Stimulated activated CD4-positive, alpha-beta T cell treated with anti-CD3 and anti-CD28 coated beads, Interleukin-1b, Interleukin-23, amount 100 ng/mL, for 4 hours (primary cell): Measurements from ENCODE around the gene PACRG.

Source experiments
- DNase-seq, 2 donors: peaks; one replicate each; pipeline ENCODE4 v3.0.0-alpha.2; 2020; ENCODE audit warnings: low read depth in 2 of 2

The PACRG gene

DNA sequence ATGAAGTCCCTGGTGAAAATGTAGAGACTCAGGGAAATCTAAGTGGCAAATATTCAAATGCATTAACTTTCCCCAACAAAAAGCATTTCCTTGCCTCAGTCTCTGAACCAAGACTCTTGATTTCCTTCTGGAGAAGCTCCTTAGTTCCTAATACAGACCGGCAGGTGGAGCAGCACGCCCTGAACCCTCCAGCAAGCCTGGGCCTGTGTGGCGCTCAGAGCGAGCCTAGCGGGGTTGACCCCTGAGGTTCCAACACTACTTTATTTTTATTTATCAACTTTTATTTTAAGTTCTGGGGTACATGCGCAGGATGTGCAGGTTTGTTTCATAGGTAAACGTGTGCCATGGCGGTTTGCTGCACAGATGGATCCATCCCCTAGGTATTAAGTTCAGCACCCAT is 50.8 kb downstream of the PACRG start:
- DNase-seq: no peak

GRCh38 chr6:162785632-162786242 is 58.0 kb downstream of the PACRG start:
- no peak for DNase-seq

GRCh38 chr6:162798546-162799266 is 70.9 kb downstream of the PACRG start:
- DNase-seq: no peak

GRCh38 chr6:162814426-162814973 is 86.7 kb downstream of the PACRG start:
- DNase-seq: no peak

GRCh38 chr6:162817196-162817595 is 89.4 kb downstream of the PACRG start:
- no peak for DNase-seq

- no peak for DNase-seq
Observed at GRCh38 chr6:162819284-162819683, 91.5 kb downstream of the PACRG start.

- no peak for DNase-seq
Observed at GRCh38 chr6:162821102-162821501, 93.3 kb downstream of the PACRG start.

DNA sequence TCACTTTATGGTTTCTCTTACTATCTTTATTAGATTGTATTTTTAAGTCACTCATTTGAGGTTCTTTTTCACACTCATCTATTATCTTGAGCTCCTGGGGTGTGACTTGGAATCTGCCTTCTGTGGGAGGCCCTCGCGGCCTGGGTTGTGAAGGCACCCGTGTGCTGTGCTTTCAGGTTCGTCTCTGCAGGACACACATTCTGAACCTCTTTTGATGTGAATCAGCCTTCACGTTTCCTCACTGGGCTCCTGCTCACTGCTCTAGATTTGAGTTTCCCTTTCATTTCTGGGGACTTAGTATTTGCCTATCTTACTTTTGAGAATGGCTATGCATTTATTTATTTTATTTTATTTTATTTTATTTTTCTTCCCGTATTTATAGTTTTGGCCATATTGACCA is 97.8 kb downstream of the PACRG start:
- no peak for DNase-seq

DNA sequence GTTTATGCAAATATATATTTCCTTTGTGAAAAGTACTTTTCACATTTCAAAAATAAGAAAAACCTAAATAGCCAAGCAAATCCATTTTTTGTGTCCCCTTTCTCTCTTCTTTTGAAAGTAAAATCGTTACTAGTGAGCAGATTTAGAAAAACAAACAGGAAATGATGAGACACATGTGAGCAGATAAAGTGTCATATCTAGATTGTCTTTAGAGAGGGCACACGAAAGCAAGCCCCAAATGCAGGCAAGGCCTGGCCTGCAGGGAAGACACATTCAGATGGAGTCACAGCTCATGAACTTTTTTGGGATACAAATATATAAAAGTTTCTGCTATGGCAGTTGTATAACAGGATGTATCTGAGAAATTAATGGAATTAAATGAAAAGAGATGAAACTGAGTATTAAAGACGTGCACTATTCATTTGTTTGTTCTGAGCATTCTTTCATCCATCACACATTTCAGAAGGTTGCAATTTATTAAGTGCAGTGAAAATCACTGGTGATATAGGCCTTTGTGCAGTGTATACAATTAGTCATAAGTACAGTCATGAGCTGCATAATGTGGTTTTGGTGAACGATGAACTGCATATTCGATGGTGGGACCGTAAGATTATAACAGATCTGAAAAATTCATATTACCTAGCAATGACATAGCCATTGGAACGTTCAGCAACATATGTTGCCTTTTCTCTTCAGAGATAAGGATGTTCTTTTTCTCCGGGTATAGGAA is 101.4 kb downstream of the PACRG start:
- no peak for DNase-seq

- DNase-seq: no peak
Observed at GRCh38 chr6:162833776-162834175, 106.0 kb downstream of the PACRG start.

DNA sequence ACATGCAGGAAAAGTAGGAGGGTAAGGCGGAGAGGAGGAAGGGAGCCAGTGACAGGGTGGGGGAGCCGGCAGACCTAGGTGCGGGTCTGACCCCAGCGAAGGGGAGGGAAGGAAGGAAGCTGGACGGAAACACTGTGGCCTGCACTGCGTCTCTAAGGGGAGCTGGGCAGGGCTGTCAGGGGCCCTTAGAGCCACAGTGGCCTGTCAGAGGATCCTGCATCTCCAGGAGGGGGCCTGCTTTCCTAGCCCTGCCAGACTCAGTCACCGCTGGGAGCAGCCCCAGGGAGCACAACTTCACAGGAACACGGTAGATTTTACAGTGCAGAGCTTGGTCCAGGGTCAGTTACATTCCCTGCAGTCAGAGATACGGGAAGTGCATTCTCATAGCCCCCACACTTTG is 118.2 kb downstream of the PACRG start:
- no peak for DNase-seq

DNA sequence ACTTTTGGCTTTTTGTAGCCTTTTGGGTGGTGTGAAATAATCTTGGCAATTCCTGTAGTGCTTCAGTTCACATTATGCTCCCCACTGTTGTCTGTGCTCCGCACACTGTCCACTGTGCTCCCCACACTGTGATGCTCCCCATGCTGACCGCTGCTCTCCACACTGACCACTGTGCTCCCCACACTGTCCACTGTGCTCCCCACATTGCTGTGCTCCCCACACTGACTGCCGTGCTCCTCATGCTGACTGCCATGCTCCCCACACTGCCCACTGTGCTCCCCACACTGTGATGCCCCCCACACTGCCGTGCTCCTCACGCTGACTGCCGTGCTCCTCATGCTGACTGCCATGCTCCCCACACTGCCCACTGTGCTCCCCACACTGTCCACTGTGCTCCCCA is 118.9 kb downstream of the PACRG start:
- DNase-seq: no peak

DNA sequence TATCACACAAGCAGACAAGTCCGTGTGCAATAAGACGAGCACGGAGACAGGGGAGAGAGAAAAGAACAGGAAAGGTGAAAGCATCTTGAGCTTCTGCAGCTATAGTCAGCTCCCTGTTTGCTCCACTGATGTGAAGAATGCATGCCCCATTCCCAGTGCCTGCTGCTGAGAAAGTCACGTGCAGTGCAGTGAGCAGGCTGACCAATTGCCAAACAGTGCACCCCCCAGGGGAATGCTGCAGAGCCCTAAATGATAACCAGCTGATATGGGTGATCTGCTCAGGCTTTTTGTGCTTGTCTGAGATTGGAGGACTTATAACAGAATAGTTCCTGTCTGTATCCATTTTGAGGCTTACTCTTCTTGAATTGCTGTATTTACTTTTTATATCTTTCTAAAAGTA is 121.5 kb downstream of the PACRG start:
- DNase-seq: no peak

GRCh38 chr6:162852192-162852591 is 124.4 kb downstream of the PACRG start:
- DNase-seq: no peak

- DNase-seq: no peak
Observed at GRCh38 chr6:162852840-162853577, 125.2 kb downstream of the PACRG start.

- no peak for DNase-seq
Observed at GRCh38 chr6:162854228-162854627, 126.5 kb downstream of the PACRG start.

DNA sequence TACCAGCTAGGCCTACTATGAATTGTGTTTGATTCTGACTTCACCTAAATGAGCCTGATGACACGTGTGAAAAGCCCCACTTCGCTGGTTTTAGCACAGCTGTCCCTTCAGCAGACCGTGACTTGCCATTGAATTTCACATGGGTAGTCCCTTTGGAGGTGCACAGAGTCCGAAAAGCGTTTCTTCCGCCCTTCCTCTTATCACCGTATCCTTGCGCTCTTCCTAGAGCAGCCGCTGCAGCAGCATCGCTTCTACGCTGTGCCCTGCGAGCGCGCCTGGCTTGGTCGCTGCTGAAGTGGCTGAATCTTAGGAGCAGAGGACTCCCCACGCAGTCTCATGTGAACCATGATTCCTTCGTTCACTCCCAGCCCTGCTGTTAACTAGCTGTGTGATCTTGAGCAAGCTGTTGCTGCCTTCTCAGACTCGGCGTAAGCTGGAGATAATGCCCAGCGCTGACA is 127.0 kb downstream of the PACRG start:
- DNase-seq: no peak

DNA sequence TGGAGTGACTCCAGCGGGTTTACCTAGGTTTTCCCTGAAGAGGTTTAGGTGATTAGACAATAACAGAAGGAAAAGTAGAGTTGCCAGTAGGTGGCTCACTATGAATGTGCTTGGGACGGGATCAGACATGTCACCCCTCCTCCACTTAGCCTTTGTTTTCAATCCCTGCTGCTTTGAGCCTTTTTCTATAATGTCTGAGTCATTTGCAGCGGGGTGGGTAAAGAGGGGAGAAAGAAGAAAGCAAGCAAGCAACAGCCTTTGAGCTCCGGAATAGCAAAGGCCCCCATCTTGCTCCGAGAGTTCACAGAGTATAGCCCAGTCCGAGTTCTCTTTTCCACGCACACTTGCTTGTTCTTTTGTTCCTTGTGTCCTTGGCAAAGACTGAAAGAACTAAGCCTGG is 129.1 kb downstream of the PACRG start:
- DNase-seq: no peak

- no peak for DNase-seq
Observed at GRCh38 chr6:162857326-162857725, 129.6 kb downstream of the PACRG start.

- no peak for DNase-seq
Observed at GRCh38 chr6:162862462-162862861, 134.7 kb downstream of the PACRG start.

DNA sequence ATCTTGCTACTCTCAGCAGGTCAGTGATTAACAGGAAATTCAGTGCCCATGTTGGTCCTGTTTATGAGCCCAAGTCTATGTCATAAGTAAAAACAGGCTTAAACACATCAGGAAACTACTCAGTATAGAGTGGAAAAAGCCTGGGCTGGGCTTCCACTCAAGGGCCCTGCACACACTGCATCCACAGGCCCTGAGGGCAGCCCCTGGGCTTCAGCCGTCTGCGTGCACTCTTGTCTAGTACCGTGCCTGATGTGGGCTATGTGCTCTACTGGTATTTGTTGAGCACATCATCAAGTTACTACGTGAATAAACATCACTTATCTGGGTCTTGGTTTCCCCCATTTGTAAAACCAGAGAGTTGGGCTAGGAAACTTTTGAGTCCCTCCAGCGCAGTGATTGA is 135.2 kb downstream of the PACRG start:
- DNase-seq: no peak

DNA sequence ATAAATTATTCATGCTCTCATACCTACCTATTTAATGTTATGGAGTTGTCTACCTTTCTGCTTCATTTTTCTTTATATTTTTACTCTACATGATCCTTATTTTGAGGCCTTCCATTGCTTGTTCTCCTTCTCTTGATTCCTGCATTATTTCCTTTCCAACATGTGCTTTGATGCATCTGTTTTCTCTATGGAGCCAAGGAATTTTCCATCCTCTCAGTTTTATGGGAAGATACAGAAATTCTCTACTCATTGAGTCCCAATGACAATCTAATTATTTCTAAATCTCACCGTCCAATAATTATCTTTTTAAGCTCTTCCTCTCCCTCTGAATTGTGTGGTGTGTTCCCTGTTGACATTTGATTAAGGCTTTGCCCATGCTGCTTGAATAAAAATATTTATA is 136.0 kb downstream of the PACRG start:
- DNase-seq: no peak
